B cell (primary cell): ENCODE results near the gene AP4M1.

Experiments
- CTCF ChIP-seq: fragments of 200-600 bp; IDR thresholded peaks from one replicate; pipeline ENCODE4 v1.8.0; 2022; ENCODE audit warnings: antibody characterized with exemption, mild to moderate bottlenecking
- EZH2 ChIP-seq: IDR thresholded peaks from 2 replicates; pipeline ENCODE4 v1.6.1; 2012; ENCODE audit warnings: borderline replicate concordance, low read depth, mild to moderate bottlenecking, moderate library complexity, low read length; ENCODE audit not compliant: insufficient read depth, poor library complexity, severe bottlenecking

- TF ChIP-seq EZH2 (no peak), CTCF (no peak)
These were observed 31.5 kb upstream of the AP4M1 start for GRCh38 chr7:100069991-100070390.
